Omental fat pad (tissue), 4 donors: ENCODE measurements around the gene MTMR12. TPM values are rescaled to one million over a fixed set of nuclear protein-coding genes. Genes with fewer than 3 reads are reported as not detected.
"Not testable (repeated sequence)": the region's sequence is repeated elsewhere in the genome, so short reads cannot be mapped to it uniquely, and the experiment has no call there.

Experiments used
- ATAC-seq: fragments of 150-250 bp; one replicate; pipeline ENCODE4 v1.9.1; 2016; ENCODE audit warnings: mild to moderate bottlenecking, moderate library complexity; ENCODE audit not compliant: low FRiP score
- DNase-seq: peaks from one replicate; pipeline ENCODE4 v3.0.0-alpha.2; 2019; ENCODE audit warnings: low spot score
- total RNA-seq, 4 donors: library from RNA; depleted of rRNA; stranded (reverse); fragments of >200 nt; gene quantifications; one replicate each; pipeline ENCODE4 v1.1.0, GENCODE V29; 2016
- TF ChIP-seq, protein P1 (sequence below), 3 donors: fragments of 450-650 bp; IDR thresholded peaks; one replicate each; pipeline ENCODE4 v1.5.1; 2016 to 2017; ENCODE audit warnings: antibody characterized with exemption in 3 of 3, mild to moderate bottlenecking in 3 of 3, moderate library complexity in 2 of 3

The MTMR12 gene
- total RNA-seq, 4 donors from 2014 or later: 34.2 to 79.5 (median 57.4) TPM

- TF ChIP-seq, protein P1, sequence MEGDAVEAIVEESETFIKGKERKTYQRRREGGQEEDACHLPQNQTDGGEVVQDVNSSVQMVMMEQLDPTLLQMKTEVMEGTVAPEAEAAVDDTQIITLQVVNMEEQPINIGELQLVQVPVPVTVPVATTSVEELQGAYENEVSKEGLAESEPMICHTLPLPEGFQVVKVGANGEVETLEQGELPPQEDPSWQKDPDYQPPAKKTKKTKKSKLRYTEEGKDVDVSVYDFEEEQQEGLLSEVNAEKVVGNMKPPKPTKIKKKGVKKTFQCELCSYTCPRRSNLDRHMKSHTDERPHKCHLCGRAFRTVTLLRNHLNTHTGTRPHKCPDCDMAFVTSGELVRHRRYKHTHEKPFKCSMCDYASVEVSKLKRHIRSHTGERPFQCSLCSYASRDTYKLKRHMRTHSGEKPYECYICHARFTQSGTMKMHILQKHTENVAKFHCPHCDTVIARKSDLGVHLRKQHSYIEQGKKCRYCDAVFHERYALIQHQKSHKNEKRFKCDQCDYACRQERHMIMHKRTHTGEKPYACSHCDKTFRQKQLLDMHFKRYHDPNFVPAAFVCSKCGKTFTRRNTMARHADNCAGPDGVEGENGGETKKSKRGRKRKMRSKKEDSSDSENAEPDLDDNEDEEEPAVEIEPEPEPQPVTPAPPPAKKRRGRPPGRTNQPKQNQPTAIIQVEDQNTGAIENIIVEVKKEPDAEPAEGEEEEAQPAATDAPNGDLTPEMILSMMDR (IDR thresholded peaks at IDR 0.05): no peak
- ATAC-seq (no peak), DNase-seq (no peak)
Measured at GRCh38 chr5:32285510-32286138, 27.1 kb downstream of the MTMR12 start.

DNA sequence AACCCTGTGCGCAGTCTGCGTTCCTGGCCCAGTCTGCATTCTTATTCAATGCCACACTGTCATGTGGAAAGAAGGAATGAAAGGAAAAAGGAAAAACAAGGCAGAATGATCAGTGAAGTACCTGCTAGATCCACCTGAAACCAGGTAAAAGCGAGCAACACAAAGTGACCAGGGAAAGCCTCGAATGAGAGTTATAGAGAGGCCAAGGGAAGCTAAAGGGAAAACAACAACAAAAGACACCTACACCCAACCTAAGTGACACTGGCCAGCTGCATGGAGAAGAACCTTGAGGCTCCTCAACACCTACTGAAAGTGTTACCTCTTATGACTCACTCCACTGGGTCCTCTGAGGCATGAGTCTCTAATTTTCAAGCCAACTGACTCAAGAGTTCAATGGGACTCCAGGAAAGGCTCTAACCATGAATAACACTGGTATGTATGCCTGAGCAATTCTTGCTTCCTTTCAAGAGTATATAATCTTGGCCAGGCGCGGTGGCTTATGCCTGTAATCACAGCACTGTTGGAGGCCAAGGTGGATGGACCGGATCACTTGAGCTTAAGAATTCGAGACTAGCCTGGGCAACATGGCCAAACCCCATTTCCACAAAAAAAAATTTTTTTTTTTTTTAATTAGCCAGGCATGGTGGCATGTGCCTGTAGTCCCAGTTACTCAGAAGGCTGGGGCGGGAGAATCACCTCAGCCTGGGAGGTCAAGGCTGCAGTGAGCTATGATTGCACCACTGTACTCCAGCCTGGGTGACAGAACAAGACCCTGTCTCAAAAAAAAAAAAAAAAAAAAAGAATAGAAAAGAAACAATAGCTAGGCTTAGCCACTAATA, 29.0 kb downstream of the MTMR12 start:
- ATAC-seq: peak; percentile 66
- DNase-seq: no peak
- TF ChIP-seq, protein P1 (IDR thresholded peaks at IDR 0.05): no peak

- ATAC-seq (no peak), DNase-seq (no peak)
- TF ChIP-seq, protein P1 (IDR thresholded peaks at IDR 0.05): no peak
Measured at GRCh38 chr5:32283061-32283460, 29.7 kb downstream of the MTMR12 start.

GRCh38 chr5:32282633-32283032, 30.1 kb downstream of the MTMR12 start:
- ATAC-seq (no peak), DNase-seq (no peak)
- TF ChIP-seq, protein P1 (IDR thresholded peaks at IDR 0.05): no peak

DNA sequence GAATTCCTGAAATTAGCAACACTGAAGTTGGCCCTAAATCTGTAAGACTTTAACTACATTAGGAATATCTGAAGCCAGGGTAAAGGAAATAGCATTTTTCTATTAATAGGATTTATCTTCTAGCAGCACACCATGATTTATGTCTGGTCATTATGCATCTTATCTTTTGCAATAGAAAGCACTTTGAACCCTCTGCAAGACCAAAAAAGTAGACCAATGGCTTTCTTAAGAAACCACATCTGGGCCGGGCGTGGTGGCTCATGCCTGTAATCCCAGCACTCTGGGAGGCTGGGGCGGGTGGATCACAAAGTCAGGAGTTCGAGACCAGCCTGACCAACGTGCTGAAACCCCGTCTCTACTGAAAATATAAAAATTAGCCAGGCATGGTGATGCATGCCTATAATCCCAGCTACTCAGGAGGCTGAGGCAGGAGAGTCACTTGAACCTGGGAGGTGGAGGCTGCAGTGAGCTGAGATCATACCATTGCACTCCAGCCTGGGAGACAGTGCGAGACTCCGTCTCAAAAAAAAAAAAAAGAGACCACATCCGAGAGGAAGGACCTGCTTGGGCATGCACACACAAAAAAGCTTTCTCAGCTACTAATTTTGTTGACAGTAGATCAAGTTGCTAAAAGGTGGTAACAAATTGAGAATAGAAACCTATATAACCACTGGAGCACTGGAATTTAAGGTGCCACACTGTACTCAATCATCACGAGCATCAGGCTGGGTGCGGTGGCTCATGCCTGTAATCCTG, 31.2 kb downstream of the MTMR12 start:
- DNase-seq, ATAC-seq: not testable (repeated sequence)

DNA sequence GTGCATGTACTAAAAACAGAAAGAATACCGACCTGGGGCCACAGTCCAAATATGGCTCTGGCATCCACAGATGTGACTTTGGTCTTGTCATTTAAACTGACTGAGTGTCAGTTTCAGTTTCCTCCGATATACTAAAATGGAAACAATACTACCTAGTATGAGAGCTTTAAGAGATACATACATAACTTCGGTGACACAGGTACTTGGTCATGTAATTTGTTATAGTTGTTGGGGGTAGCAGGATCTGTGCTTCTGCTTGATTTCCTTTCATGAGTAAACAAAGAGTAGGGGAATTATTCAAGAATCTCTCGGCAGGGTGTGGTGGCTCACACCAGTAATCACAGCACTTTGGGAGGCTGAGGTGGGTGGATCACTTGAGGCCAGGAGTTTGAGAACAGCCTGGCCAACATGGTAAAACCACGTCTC, 32.1 kb downstream of the MTMR12 start:
- no peak for ATAC-seq
- DNase-seq: no peak
- TF ChIP-seq, protein P1 (IDR thresholded peaks at IDR 0.05): no peak

DNA sequence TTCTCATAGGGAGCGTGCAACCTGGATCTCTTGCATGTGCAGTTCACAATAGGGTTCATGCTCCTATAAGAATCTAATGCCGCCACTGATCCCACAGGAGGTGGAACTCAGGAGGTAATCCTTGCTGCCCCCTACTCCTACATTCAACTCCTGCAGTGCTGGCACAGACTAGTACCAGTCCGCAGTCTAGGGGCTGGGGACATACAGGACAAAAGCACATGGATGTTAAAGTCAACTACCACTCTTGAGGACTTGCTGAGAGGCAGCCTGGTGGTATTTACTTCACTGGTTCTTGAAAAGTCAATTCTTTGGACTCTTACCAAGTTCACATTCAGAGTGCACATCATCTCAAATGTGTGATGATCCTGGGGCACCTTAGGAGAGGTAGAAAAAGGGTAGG, 33.0 kb downstream of the MTMR12 start:
- ATAC-seq (no peak), DNase-seq (no peak)
- TF ChIP-seq, protein P1 (IDR thresholded peaks at IDR 0.05): no peak
